ENCODE measurements around the gene GPNMB. TPM values are rescaled to one million over a fixed set of nuclear protein-coding genes. Genes with fewer than 3 reads are reported as not detected.

The GPNMB gene
- total and polyA plus RNA-seq, 10 of the 15 experiments (the other 5 are each of a cell fraction or from before 2014, with no cell fraction given): 5.9 to 22.3 (median 10.0) TPM

DNA sequence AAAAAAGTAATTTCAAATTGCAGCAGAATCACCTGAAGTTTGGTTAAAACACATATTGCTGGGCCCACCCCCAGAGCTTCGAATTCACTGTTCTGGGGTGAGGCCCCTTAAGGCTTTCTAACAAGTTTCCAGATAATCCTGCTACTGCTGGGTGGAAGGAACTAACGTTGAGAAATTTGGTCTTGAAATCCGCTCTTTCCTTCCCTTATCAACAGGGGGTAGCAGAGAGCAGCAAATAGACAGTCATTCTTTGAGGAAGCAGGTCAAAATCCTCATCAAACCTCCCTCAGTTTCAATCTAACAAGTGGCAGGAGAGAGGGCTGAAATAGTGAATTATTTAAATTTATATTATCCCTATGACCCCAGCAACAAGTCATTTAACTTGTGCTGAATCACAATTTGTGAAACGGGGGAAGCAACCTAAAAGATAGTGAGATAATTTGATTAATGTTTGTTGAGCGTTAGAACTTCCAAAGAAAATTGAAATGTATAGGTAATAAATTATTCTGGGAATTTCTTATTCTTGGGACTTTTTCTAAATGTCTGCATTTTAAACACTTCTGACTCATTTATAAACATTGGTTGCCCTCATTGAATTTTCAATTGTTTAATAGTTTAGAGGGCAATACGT lies 30.9 kb downstream of the GPNMB start (continued):
- TF ChIP-seq, protein P1, sequence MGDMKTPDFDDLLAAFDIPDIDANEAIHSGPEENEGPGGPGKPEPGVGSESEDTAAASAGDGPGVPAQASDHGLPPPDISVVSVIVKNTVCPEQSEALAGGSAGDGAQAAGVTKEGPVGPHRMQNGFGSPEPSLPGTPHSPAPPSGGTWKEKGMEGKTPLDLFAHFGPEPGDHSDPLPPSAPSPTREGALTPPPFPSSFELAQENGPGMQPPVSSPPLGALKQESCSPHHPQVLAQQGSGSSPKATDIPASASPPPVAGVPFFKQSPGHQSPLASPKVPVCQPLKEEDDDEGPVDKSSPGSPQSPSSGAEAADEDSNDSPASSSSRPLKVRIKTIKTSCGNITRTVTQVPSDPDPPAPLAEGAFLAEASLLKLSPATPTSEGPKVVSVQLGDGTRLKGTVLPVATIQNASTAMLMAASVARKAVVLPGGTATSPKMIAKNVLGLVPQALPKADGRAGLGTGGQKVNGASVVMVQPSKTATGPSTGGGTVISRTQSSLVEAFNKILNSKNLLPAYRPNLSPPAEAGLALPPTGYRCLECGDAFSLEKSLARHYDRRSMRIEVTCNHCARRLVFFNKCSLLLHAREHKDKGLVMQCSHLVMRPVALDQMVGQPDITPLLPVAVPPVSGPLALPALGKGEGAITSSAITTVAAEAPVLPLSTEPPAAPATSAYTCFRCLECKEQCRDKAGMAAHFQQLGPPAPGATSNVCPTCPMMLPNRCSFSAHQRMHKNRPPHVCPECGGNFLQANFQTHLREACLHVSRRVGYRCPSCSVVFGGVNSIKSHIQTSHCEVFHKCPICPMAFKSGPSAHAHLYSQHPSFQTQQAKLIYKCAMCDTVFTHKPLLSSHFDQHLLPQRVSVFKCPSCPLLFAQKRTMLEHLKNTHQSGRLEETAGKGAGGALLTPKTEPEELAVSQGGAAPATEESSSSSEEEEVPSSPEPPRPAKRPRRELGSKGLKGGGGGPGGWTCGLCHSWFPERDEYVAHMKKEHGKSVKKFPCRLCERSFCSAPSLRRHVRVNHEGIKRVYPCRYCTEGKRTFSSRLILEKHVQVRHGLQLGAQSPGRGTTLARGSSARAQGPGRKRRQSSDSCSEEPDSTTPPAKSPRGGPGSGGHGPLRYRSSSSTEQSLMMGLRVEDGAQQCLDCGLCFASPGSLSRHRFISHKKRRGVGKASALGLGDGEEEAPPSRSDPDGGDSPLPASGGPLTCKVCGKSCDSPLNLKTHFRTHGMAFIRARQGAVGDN (IDR thresholded peaks at IDR 0.05): no peak
- TF ChIP-seq ZBED1 (IDR thresholded peaks at IDR 0.05; ENCODE audit: borderline replicate concordance): no peak
- no peak for TF ChIP-seq SP1 (IDR thresholded peaks at IDR 0.05; ENCODE audit: low read depth, low read length)
- no peak for TF ChIP-seq TAF1 (IDR thresholded peaks at IDR 0.05; ENCODE audit: borderline replicate concordance, low read depth, low read length)
- TF ChIP-seq RB1 (IDR thresholded peaks at IDR 0.05; ENCODE audit: borderline replicate concordance): no peak
- TF ChIP-seq RAD21 (IDR thresholded peaks at IDR 0.05; ENCODE audit: insufficient read depth, low read depth, low read length): peak; percentile 92
- TF ChIP-seq, protein P2, sequence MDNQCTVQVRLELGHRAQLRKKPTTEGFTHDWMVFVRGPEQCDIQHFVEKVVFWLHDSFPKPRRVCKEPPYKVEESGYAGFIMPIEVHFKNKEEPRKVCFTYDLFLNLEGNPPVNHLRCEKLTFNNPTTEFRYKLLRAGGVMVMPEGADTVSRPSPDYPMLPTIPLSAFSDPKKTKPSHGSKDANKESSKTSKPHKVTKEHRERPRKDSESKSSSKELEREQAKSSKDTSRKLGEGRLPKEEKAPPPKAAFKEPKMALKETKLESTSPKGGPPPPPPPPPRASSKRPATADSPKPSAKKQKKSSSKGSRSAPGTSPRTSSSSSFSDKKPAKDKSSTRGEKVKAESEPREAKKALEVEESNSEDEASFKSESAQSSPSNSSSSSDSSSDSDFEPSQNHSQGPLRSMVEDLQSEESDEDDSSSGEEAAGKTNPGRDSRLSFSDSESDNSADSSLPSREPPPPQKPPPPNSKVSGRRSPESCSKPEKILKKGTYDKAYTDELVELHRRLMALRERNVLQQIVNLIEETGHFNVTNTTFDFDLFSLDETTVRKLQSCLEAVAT (IDR thresholded peaks at IDR 0.05): no peak
- TF ChIP-seq ZBTB4 (CRISPR knock-in tag; IDR thresholded peaks at IDR 0.05): no peak
- TF ChIP-seq, protein P3, sequence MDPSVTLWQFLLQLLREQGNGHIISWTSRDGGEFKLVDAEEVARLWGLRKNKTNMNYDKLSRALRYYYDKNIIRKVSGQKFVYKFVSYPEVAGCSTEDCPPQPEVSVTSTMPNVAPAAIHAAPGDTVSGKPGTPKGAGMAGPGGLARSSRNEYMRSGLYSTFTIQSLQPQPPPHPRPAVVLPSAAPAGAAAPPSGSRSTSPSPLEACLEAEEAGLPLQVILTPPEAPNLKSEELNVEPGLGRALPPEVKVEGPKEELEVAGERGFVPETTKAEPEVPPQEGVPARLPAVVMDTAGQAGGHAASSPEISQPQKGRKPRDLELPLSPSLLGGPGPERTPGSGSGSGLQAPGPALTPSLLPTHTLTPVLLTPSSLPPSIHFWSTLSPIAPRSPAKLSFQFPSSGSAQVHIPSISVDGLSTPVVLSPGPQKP (IDR thresholded peaks at IDR 0.05; ENCODE audit: low read depth, low read length): no peak
- TF ChIP-seq RAD51 (IDR thresholded peaks at IDR 0.05): no peak

All from GM12878 (cell line).